GM18907 (cell line): ENCODE measurements around the gene KRT9.
"Not testable (repeated sequence)": the region's sequence is repeated elsewhere in the genome, so short reads cannot be mapped to it uniquely, and the experiment has no call there.

Experiments used
- ATAC-seq: cut with Tn5 transposase; IDR thresholded peaks from one replicate; pipeline ENCODE4 v1.9.1; 2021; ENCODE audit warnings: mild to moderate bottlenecking, moderate library complexity; ENCODE audit not compliant: unreplicated experiment

The KRT9 gene, protein sequence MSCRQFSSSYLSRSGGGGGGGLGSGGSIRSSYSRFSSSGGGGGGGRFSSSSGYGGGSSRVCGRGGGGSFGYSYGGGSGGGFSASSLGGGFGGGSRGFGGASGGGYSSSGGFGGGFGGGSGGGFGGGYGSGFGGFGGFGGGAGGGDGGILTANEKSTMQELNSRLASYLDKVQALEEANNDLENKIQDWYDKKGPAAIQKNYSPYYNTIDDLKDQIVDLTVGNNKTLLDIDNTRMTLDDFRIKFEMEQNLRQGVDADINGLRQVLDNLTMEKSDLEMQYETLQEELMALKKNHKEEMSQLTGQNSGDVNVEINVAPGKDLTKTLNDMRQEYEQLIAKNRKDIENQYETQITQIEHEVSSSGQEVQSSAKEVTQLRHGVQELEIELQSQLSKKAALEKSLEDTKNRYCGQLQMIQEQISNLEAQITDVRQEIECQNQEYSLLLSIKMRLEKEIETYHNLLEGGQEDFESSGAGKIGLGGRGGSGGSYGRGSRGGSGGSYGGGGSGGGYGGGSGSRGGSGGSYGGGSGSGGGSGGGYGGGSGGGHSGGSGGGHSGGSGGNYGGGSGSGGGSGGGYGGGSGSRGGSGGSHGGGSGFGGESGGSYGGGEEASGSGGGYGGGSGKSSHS

DNA sequence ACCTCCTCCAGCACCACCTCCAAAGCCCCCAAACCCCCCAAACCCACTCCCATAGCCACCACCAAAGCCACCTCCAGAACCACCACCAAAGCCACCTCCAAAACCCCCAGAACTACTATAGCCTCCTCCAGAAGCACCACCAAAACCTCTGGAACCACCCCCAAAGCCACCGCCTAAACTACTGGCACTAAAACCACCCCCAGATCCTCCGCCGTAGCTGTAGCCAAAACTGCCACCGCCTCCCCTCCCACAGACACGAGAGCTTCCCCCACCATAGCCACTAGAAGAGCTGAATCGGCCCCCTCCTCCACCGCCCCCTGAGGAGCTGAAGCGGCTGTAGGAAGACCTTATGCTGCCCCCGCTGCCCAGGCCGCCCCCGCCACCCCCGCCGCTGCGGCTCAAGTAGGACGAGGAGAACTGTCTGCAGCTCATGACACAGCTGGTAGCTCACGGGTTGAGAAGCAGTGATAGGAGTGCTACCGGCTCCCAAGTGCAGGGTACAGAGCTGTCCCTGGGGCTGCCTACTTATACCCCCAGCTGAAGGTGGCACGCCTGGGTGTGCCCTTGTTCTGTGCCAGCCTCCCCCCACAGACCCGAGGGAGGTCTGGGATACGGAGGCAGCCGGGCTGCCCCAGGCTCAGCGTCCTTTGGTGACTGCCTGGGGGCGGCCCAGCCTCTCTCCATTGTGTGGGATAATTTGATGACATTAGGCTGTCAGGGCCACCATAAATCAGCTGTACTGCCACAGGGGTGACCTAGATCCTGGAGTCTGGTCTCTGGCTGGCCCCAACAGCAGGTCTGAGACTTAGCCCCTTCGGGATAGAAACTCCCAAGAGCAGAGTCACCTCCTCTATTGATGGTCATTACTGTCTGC, at the start of gene KRT9:
Gene KRT9 (minus strand): TSS at position 499 of the 874 bp plus-strand sequence. CDS start 67 bp downstream, at position 432.
- ATAC-seq, result no peak

DNA sequence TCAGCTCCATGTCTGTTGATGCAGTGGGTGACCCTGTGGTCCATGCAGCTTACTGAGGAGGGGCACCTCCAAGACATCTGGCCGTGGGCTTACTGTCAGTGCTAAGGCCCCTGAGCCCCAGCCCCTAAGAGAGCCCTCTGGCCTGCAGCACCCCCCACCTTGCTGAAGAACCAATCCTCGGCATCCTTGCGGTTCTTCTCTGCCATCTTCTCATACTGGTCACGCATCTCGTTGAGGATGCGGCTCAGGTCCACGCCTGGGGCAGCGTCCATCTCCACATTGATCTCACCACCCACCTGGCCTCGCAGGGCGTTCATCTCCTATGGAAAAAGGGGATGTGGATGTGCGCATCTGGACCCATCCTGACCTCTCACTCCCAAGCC, 49.6 kb upstream of the KRT9 start:
- ATAC-seq, result not testable (repeated sequence)

DNA sequence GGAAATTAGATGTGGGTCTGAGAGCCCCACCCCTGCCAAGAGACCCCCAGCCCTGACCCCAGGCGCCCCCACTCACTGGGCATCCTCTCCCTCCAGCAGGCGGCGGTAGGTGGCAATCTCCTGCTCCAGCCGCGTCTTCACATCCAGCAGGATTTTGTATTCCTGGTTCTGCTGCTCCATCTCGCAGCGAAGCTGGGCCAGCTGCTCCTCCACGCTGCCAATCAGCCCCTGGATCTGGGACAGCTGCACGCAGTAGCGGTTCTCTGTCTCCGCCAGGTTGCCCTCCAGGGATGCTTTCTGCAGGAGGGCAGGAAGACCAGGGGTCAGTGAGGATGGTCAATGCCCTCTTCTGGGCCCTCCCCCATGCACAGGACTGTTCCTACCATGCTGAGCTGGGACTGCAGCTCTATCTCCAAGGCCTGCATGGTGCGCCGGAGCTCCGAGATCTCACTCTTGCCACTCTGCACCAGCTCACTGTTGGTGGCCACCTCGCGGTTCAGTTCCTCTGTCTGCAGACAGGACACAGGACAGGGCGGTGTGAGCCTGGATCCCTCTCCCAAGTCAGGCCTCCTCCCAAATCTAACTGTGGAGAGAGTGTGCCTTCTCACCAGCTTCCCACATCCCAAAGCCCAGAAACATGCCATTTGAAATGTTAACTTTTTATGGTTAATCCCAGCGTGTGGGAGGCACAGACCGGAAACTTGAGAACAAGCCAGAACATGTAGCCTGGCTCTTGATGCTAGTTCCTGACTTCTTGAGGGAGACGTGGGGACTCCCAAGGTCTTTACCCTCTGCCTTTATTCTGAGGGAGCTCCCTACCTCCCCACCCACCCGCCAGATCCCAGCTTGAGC, 49.0 kb upstream of the KRT9 start:
- ATAC-seq, result no peak

DNA sequence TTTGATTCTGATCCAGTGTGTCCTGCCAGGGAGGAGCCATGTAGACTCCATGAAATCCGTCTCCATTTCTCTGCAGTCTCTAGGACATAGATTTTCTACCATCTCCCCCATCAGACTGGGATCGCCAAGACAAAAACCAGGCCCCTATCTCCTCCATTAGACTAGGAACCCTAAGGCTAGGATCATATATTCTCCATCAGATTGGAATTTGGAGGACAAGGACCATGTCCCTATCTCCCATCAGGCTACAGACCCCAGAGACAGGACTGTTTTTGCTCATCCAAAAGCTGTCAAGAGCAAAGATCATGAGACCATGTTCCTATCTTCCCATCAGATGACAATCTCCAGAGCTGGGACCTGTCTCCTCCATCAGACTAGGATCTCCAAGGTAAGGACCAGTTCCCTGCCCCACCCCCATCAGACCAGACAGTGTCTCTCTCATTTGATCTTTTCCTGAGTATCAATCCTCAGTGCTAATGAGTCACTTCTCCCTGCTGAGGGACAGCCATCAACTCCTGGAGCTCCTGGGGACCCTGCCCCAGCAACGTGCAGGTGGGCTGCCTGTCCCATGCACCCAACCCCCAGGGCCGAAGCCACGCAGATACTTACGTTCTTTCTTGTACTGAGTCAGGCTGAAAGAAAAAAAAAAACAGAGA, 48.2 kb upstream of the KRT9 start:
- ATAC-seq, result not testable (repeated sequence)

DNA sequence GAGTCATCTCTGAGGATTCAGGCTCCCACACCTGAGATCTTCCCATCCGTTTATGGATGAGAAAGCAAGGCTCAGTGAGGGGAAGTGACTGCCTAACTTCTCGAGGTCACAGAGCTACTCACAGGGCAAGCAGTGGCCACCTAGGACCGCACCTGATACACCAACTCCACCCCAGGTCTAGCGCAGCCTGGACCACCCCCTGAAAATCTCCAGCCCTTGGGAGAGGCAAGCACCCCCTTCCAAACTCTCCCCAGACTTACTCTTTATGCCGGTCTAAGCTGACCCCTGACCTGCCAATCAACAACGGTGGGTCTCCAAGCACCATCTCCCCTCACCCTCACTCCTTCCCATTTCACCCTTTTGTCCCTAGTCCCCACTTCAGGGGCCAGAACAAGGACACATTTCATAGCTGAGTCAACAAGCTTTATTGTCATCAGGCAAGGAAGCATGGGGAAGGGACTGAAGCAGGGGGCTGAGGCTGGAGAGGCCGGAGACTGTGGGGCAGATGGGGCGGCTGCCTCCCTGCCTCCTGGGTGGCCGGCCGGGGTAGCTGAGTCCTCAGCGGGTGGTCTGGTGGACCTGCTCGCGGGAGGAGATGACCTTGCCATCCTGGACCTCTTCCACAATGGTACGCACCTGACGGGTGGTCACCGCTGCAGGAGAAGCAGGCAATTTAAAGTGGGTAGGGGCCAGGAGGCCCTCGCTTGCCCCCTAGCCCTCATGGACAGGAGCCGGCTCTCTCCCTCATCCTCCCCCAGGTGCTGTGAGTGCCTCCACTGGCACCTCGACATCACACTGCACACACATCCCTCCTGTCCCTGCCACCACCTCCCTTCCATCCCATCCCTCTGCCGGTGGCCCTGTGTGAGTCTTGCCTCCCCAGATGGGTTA, 47.4 kb upstream of the KRT9 start:
- no peak for ATAC-seq

DNA sequence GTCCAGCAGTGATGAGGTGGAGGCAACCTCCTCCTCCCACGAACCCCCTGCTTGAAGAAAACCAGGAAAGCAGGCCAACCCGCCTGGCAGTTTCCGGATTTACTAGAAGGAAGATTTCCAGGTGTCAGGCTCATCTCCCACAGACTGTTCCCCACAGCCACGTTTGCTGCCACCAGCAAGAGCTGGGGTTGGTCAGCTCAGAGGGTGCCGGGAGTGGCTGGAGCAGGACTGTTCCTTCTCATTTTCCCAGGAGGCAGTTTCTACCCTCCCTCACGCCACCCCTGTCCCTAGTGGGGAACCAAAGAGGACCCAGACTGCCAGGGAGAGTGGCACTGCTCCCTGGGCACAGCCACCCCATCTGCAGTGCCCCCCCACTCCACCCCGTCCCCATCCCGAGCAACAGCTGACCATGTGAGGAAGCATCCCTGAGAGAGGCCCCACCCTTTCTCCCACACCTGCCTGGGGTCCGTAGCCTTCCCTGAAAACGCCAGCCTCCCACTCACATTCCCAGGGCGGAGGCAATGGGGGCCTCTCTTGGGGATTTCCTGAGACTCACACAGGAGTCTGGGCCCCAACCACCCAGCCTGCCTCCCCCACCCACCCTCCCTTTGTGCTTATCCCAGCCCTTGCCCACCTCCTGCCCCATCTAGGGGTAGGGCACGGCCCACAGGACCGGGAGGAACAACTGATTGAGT, 46.6 kb upstream of the KRT9 start:
- no peak for ATAC-seq

DNA sequence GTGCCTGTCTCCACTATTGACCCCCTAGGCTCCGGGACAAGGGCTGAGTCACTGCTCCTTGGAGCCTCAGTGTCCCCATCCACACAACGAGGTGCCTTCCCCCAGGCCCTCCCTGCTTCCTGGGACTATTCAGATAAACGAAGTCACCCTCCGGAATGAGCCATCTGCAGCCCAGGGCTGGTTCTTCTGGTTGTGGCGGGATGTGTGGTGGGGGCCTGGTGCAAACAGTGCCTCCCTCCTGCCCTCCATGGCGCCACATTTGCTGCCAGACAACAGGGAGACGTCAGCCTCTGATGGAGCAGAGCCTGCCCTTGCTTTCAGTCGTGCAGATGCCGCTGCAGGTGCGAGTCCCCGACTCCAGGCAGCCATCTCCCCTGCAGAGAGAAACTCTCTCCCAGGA, 45.8 kb upstream of the KRT9 start:
- no peak for ATAC-seq

DNA sequence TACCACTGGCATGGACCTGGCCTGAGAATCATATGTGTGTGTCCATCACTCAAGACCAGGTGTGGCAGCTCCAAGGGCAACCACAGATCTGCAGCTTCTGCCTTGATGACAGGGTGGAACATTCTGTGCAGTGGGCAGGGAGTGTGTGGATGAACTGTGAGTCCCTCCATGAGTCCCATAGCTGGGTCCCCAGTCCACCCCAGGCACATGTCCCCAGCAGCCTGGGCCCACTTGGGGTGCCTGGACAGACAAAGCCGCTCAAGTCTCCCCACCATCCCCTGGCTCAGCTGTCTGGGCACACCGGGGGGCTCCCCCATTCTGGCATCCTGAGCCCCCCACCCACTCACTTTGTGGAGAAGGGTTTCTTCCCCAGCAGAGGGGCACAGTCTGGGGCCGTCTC, 45.3 kb upstream of the KRT9 start:
- ATAC-seq, result no peak

DNA sequence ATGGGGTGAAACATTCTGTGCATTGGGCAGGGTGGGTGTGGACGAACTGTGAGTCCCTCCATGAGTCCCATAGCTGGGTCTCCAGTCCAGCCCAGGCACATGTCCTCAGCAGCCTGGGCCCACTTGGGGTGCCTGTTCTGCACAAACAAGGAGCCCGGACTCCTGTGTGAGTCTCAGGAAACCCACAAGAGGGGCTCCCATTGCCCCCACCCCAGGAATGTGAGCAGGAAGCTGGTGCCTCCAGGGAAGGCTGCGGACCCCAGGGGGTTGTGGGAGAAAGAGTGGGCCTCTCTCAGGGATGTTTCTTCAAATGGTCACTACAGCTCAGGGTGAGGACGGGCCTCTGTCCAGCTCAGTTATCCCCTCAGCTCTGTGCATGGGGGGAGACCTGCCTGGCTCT, 44.6 kb upstream of the KRT9 start:
- not testable (repeated sequence) for ATAC-seq

DNA sequence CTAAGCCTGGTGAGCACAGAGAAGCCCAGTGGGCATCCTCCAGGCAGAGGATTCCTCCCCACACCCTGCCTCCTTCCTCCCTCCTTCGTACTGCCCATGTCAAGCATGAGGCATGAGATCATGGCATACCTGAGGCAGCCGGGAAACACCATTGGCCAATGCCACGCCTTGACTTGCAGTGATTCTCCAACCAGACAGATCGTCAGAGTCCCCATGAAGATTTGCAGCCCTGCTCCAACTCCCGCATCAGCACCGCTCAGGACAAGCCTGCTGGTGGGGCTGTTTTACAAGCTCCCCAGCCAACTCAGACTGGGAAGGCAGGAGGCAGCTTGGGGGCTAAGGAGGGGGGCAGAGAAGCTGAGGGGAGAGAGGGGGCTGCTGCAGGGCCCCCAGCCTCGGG, 43.6 kb upstream of the KRT9 start:
- ATAC-seq, result no peak

DNA sequence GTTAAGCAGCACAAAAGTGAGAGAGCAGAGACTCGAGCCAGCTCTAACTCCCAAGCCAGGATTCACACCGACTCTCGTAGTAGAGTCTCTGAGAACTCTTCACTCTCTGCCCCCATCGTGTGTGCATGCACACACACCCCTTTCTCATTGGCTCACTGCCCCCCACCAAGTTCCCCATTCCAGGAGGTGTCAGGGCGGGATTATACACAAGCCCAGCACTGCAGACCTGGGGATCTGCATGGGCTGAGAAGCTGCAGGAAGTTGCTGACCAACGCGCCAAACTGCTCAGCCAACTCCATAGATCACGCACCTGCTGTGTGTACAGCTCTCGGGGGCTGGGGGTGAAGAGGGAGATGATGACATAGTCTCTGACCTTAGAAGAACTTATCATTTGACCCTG, 42.9 kb upstream of the KRT9 start:
- ATAC-seq, result not testable (repeated sequence)

DNA sequence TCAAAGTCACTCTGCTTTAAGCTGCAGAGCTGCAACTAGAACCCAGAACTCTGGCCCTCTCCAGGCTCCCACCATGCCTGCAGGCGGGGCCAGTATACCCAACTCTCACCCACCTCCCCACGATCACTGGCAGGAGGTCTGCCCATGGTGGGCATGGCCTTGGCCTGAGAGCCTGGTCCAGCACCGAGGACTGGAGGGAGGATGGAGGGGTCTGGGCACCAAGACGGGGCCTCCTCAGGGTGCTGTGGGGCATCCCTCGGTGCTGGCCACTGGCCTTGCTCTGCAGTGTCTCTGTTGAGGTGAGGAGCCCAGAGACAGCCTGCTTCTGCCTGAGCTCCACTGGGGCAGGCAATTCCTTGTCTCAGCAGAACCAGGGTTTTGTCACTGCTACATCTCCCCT, 42.2 kb upstream of the KRT9 start:
- ATAC-seq, result no peak

DNA sequence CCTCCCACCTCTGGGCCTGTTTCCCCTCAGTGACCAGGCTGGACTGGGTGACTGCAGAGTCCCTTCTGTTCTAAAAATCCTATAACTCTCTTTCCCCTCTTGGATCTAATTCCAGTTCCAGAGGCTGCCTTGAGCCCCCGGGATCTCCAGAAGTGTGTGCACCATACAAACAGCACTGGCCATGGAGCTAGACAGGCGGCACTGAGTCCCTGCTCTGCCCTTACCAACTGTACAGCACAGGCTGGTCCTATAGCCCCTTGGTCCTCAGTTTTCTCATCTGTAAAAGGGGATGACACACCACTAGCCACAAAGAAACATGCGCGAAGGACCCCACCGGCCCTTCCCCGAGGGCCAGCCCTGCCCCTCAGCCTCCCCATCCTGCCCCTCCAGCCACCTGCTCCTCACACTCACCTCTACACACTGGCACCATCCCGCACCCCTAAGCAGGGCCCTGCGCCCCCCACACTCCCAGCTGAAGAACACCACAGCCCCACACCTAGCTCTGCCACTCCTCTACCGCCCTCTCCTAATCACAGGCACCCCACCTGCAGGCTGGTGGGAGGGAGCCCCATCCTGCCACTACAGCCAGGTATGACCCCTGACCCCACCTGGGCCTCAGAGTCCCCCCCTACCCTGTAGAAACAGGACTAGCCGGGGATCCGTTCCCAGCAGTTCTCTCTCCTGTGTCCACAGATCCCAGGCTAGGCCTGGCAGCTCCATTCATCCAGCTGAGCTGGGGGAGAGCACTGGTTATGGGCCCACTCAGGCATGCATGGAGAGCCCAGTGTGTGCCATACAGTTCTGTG, 41.6 kb upstream of the KRT9 start:
- ATAC-seq, result no peak

DNA sequence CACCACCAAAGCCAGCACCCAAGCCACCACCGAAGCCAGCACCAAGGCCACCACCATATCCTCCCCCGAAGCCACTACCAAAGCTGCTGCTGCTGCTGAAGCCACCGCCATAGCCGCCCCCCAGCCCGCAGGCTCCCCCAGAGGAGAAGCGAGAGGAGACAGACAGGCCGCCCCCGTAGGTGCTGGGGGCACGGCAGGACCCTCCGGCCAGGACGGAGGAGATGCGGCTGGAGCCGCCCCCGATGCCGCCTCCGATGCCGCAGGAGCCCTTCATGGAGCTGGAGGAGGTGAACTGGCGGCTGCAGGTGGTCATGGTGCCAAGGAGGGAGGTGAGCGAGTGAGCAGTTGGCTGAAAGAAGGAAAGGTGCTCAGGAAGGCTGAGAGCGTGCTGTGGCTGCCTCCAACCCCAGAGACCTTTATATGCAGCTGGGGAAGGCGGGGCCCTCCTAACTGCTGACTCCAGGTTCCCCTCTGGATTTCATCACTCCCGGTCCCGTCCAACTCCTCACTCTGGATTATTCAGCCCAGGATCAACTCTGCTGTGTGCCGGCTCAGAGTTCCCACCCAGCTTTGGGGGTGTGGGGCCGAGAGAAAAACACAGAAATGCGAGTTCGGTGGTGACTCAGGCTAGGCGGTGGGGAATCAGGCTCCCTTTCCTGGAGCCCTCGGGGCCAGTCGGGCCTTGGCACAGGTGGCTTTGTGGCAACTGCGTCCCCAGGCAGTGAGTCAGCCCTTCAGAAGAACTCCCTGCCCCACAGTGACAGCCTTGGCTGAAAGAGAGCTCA, 40.7 kb upstream of the KRT9 start, which contains the start of gene KRT16:
Gene KRT16 (minus strand): TSS at position 392 of the 785 bp plus-strand sequence. CDS start 79 bp downstream, at position 313.
- not testable (repeated sequence) for ATAC-seq

DNA sequence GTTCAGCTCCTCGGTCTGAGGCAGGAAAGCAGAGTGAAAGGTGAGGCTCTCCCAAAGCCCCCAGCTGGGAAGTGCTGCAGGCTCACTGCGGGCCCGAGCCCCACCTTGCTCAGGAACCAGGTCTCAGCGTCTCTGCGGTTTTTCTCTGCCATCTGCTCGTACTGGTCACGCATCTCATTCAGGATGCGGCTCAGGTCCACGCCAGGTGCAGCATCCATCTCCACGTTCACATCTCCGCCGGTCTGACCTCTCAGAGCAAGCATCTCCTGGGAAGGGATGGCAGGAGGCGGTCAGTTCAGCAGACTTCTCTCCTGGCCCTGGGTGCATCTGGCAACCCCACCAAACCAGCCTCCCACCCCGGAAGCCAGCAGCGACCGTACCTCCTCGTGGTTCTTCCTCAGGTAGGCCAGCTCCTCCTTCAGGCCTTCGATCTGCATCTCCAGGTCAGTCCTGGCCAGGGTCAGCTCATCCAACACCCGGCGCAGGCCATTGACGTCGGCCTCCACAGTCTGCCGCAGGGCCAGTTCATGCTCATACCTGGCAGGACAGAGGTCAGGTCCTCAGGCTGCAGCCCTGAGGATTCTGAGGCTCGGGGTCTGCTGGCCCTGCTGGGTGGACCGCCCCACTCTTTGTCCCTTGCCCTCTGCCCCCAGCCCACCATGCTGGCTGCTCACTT, 39.2 kb upstream of the KRT9 start:
- ATAC-seq, result no peak

DNA sequence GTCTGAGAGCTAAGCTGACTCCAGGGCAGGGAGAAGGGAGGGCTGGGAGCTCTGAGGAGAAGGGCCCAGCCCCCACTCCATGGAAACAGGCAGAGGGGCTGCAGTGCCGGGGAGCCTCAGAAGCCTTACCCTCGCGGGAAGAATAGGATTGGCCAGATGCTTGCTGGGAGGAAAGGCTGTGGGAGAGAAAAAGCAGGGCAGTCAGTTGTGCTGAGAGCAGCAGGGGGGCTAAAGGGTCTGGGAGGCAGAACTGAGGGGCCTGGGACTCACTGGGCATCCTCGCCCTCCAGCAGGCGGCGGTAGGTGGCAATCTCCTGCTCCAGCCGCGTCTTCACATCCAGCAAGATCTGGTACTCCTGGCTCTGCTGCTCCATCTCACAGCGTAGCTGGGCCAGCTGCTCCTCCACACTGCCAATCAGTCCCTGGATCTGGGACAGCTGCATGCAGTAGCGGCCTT, 38.2 kb upstream of the KRT9 start:
- ATAC-seq, result not testable (repeated sequence)
